HG02884 (cell line): ENCODE results near the gene TBX5.

Source experiments
- ATAC-seq: cut with Tn5 transposase; IDR thresholded peaks from one replicate; pipeline ENCODE4 v1.9.1; 2021; ENCODE audit warnings: mild to moderate bottlenecking, moderate library complexity; ENCODE audit not compliant: unreplicated experiment

The TBX5 gene

DNA sequence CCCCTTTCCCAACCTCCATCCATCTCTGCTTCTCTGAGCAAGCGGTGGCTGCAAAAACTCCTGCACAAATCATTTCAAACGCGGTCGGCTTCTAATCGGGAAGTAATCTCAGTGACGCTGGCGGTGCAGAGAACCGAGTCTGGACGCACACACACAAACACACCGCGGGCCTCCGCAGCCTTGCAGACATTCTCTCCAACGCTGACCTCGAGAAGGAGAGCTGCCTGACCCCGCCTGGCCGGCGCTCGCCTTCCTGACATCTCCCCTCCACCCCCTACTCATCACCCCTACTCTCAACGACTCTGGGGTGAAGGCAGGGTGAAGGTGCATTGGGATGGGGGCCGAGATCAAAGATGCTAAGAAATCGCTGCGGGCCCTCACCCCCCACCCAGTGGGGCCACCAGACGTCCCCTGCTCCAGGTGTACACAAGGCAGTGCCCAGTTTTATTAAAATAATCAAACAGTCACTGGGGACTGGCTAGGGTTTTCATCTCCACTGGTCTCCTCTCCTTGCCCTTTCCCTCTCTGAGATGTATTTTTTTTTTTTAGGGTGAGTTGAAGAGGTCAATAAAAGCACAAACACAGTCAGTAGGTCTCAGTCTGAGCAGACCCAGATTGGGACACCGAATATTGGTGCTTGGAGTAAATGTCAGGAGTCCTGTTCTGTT is 506 bp upstream of the TBX5 start:
- ATAC-seq: no peak

GRCh38 chr12:114404926-114405518 is 922 bp downstream of the TBX5 start:
- ATAC-seq: no peak

DNA sequence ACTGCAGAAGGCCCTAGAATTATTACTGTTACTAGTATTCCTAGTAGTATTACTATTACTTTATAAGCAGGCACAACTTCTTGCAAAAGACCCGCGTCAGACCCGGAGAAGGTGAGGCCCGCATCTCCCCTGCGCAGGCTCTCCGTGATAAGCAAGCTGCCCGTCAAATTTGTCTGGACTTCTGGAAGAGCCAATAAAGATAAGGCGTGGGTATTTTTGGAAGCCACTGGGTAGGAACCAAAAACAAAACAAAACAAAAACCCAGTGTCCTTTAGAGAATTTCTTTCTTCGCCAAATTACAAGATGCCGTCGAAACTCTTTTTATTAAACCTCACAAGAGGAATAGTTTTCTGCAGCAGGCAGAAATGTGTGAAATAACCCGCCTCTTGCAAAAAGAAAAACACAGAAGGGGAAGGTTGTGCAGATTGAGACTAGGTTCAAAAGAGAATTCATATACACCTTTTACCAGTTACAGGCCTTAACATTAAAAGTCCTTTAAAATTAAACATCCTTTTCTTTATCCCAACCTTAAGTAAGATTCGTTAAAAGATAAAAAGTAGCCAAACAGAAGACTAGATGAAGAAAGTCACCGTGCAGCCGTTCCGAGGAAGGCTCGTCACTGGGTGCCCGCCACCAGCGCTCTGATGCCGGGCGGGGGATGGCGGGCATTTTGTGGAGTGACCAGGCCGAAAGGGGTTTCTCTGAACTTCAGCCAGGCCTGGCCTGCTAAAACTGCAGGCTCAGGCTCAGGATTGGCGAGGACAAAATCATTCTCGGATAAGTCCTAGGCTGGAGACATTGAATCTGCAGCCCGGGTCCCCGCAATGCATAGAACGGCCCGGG is 1.6 kb downstream of the TBX5 start:
- no peak for ATAC-seq

DNA sequence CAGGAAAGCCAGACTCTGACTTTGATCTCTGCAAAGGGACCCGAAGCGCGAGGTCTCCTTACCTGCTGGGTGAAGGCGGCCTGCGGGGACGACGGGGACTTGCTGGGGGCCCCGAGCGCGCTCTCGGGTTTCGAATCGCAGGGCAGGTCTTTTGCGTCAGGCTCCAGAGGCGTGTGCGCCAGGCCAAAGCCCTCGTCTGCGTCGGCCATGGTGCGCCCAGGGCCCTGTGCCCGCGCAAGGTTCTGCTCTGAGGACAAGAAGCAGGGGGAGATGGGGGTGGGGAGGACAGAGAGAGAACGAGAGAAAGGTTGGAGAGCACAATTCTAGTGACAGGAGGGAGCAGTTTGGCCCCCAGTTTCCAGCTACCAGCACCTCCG is 2.3 kb downstream of the TBX5 start:
- ATAC-seq: no peak

GRCh38 chr12:114403011-114403689 is 2.8 kb downstream of the TBX5 start:
- ATAC-seq: no peak

- no peak for ATAC-seq
These were observed 3.7 kb downstream of the TBX5 start for GRCh38 chr12:114402084-114402717.

DNA sequence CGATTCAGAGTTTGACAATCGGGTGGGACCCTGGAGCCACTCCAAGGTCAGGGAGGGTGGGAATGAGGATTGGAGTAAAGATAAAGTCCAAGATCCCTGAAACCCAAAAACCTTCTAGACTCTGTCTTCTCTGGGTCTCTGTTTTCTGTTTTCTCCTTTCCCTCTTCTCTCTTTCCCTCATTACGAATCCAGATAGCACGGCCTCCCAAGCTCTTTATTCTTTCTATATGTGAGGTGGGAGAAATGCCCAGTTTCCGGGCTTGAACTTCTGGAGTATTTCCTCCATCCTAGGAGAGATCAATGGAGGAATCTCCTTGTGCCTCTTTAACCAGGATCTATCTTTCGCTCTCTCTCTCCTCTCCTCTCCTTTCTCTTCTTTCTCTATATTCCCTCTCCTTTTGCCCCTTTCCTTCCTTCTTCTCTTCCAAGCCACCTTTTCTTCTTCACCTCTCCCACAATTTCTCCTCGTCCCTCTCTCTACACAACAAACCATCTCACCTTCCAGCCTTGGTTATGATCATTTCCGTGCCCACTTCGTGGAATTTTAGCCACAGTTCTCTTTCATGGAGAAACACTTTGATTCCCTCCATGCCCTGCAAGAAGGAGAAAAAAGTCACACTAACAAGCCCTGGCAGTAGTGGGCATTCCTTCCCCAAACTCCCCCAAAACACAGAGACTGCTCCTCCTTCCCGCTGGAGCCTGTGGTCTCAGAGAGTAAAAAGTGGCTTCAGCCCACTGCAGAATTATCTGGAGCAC is 4.4 kb downstream of the TBX5 start:
- no peak for ATAC-seq

- ATAC-seq: no peak
These were observed 5.0 kb downstream of the TBX5 start for GRCh38 chr12:114400925-114401324.

DNA sequence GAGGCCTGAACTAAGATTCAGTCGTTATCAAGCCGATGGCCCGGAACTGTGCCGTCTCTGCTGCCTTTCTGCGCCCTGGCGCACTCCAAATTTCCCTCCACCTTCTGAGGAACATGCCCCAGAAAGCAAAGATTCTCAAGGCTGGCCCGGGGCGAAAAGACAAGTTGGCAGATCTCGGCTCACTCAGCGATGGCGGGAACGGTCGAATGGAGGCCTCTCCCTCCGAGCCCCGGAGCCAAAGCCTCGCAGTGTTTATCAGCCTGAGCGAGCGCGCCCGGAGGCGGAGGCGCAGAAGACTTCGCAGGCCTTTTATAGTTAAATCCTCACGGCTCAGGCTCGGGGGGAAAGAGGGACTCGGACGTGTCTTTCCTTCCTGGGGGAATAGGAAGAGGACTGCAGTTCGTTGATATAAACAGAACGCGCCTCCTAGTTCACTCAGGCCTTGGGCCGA is 5.6 kb downstream of the TBX5 start:
- no peak for ATAC-seq

DNA sequence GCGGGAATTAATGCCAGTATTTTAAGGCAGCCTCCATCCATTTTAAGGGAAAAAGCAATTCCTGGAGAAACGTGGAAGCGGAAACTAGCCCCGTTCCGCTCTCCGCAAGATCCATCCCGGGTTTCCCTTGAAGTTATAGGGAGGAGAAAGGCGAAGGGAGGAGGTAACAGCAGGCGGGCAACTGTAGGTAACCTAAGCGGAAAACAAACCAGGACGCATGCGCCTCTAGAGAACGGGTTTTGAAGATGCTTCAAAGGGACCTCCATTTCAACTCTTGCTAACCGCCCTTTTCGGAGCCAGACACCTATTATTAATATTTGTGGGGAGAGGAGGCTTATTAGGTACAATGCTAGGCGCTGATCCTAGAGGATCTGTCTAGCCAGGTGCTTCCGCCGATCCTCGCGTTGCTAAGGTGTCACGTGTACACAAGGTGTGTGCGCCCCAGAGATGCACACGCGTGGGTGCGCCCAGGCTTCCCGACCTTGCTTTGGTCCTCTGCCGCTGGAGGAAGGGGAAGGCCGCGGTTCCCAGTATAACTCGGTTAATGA is 6.2 kb downstream of the TBX5 start:
- no peak for ATAC-seq

DNA sequence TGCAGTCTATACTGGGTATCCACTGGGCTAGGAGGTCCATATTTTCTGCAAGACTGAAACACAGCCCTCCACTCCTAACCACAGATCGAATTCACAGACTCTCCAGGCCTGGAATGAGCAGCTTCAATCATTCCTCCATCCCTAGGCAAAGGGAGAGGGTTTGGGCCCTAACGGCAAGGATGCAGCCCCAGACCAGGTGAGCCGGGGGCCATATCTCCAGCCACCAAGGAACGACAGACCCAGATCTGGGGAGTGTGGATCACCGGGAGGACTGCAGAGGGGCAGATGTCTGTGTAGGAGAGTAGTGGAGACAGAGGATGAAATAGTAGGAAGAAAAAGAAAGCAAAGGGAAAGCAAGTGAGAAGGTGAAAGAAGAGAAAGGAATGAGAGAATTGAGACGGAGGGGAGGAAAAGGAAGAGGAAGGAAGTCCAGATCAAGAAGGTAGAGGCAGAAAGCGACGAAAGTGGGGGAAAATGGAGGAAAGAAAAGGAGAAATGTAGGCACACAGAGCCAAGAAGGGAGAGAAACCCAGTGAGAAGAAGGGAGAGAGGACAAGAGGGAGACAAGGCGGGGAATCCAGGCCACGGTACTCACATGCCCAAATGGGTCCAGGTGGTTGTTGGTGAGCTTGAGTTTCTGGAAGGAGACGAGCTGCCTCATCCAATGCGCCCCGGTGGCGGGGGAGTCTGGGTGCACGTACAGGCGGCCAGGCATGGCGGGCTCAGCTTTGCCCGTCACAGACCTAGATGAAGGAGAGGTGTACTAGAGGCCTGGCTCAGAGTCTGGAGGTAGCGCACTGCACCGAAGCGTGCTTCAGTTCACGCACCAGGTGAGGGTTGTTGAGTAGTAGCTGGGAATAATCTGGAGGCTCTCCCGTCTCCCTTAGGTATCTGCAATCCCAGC is 7.7 kb downstream of the TBX5 start:
- ATAC-seq: no peak

DNA sequence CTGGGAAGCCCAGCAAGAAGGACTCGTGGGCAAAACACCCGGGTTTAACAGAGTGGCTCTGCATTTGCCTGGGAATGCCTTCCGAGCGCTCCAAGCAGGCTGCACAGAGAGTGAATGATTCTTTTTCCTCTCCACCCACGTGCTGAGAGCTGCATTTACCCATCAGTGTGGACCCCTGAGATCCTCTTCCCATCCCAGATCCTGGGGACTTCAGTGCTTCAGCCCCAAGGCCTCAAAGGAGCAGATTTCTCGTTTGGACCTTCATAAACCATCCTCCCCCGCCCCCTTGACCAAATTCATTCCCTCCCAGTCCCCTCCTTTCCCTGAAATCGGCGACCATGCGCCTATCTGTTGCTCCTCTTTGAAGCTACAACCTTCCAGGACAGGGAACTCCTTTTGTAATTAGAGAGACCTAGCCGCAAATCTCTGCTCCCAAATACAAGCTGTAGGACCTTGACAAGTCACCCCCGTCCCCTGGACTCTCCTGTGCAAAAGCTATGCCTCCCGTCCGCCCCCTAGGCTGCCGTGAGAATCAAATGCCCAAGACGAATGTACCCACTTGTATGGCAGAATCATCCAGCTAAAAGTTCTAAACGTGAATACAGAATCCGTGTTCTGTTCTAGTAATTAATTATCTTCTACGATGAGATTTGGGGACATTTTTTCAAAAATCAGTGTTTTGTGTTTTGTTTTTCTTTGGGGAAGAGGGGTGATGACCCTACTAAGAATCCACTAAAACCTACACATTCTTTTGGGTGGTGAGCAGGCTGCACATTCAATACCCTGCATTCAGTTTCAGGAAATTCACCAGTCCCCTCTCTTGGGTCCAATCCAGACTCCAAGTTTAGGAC is 8.8 kb downstream of the TBX5 start:
- no peak for ATAC-seq

DNA sequence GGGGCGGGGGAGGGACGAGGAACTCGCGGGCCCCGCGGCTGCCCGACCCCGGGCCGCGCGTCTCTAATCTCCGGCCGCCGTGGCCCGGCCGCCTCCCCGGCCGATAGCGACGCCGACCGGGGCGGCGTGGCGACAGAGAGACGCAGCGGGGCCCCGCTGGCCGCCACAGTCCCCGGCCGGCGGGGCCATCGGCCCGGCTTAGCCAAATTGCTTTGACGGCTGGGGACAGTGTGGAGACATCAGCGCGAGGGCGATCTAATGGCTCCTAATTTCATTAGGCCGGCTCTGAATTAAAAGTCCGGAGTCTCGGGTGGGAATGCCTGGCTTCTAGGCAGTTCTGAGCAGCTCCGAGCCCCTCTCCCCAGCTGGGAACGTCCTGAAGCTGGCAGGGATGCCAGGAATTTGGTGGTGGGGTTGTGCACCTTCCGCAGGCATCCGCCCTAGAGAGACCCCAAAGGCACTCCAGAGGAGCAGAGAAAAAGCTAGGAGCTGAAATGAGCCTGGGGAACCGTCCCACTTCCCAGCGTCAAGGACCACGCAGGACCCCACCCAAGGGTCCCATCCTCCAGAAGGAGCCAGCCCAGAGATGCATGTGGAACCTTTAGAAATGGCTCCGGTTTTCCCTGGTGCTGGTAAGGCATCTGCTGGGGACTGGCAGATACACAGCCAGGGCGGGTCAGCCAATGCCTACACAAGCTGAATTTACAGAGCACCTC is 9.6 kb downstream of the TBX5 start:
- ATAC-seq: no peak

DNA sequence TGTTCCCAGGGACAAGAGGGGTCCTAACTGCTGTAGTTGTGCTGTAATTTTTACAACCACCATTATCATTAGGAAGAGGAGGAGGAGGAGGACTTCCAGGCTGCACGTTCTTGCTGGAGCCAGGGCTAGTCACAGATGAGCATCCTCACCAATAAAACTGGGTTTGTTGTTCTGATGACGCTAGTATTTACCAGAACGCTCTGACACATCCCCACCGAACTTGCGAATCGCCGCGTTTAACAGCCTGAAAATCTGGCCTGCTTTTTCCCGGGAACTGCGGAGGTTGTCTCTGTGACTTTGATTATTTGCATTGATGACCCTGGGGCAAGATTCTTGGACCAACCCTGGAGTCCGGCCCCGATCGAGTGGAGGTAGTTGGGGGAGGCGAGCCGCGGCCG is 10.2 kb downstream of the TBX5 start:
- ATAC-seq: no peak

- ATAC-seq: no peak
These were observed 10.7 kb downstream of the TBX5 start for GRCh38 chr12:114395233-114395632.

DNA sequence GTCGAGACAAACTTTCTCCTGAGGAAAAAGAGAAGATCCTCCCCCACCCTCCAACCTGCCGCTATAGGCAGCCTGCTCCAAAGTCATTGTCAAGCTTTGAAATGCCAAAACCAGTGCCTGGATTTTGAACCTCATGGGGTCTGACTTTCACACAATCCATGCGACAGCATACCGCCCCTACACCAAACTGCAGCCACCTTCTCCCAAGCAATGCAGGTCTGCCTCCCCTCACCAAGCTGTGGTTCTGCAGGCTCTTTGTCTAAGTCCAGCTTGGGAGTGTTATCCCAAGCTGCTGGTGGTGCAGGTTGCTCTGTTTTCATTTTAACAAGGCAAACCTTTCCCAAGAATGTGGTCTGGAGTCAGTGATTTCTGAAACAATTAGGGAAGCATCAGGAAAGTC is 12.4 kb downstream of the TBX5 start:
- no peak for ATAC-seq

GRCh38 chr12:114392909-114393308 is 13.0 kb downstream of the TBX5 start:
- no peak for ATAC-seq
